K562 (cell line): ENCODE data around the gene IFI16. TPM values are rescaled to one million over a fixed set of nuclear protein-coding genes. Genes with fewer than 3 reads are reported as not detected.

Source experiments
- BMI1 ChIP-seq: fragments of 150-350 bp; IDR thresholded peaks from 2 replicates; pipeline ENCODE4 v1.6.1; 2014; ENCODE audit warnings: low read length
- CBFA2T2 ChIP-seq: fragments of 450-650 bp; conservative IDR thresholded peaks from 2 replicates; pipeline ENCODE4 v1.6.1; 2017; ENCODE audit warnings: mild to moderate bottlenecking
- CREM ChIP-seq: IDR thresholded peaks from 2 replicates; pipeline ENCODE4 v1.6.1; 2014; ENCODE audit warnings: antibody characterized with exemption, low read depth
- EZH2 ChIP-seq: IDR thresholded peaks from 2 replicates; pipeline ENCODE4 v1.6.1; 2012; ENCODE audit warnings: low read depth, mild to moderate bottlenecking, inconsistent platforms, low read length, borderline replicate concordance
- GABPA ChIP-seq: fragments of 200-800 bp; sonication (Bioruptor generic); conservative IDR thresholded peaks from 2 replicates; pipeline ENCODE4 v1.6.1; 2016; ENCODE audit warnings: low read depth, missing genetic modification characterization, missing compliant biosample characterization
- IRF9 ChIP-seq: fragments of 450-650 bp; IDR thresholded peaks from 2 replicates; pipeline ENCODE4 v1.6.1; 2016; ENCODE audit warnings: missing biosample characterization, missing genetic modification characterization
- KLF1 ChIP-seq: fragments of 450-650 bp; IDR thresholded peaks from 2 replicates; pipeline ENCODE4 v1.6.1; 2016; ENCODE audit warnings: missing genetic modification characterization, missing compliant biosample characterization
- MAZ ChIP-seq, 2 experiments: fragments of 450-650 bp in 1 of 2; sonication (generic) in 1 of 2; formaldehyde crosslinking; IDR thresholded peaks in 1 of 2; conservative IDR thresholded peaks in 1 of 2; 2 replicates each; pipeline versions ENCODE4 v1.4.0 to v1.5.0; 2020; ENCODE audit warnings: mild to moderate bottlenecking in 1 of 2, missing genetic modification reagents in 1 of 2
- MBD2 ChIP-seq: sonication (generic); IDR thresholded peaks from 2 replicates; pipeline ENCODE4 v1.6.1; 2016; ENCODE audit warnings: low read depth, borderline replicate concordance
- MXI1 ChIP-seq: IDR thresholded peaks from 2 replicates; pipeline ENCODE4 v1.6.1; 2011; ENCODE audit warnings: low read depth, mild to moderate bottlenecking, improper control_type of control experiment, low read length
- PHB2 ChIP-seq: fragments of 450-650 bp; IDR thresholded peaks from 2 replicates; pipeline ENCODE4 v1.6.1; 2017; ENCODE audit warnings: low read depth
- RAD51 ChIP-seq: fragments of 450-650 bp; IDR thresholded peaks from 2 replicates; pipeline ENCODE4 v1.7.1; 2016; ENCODE audit warnings: low read depth, mild to moderate bottlenecking, borderline replicate concordance
- RBFOX2 ChIP-seq: fragments of 200-400 bp; formaldehyde crosslinking; IDR thresholded peaks from 2 replicates; pipeline ENCODE4 v1.6.1; 2017; ENCODE audit warnings: low read depth, mild to moderate bottlenecking, low read length, moderate library complexity
- SMC3 ChIP-seq: conservative IDR thresholded peaks from 2 replicates; pipeline ENCODE4 v1.6.1; 2011; ENCODE audit warnings: low read depth, low read length, improper control_type of control experiment; ENCODE audit not compliant: insufficient read depth
- TAF15 ChIP-seq: fragments of 200-400 bp; formaldehyde crosslinking; IDR thresholded peaks from 2 replicates; pipeline ENCODE4 v1.6.1; 2017; ENCODE audit warnings: mild to moderate bottlenecking, low read depth, low read length, moderate library complexity
- TEAD4 ChIP-seq, 2 experiments: sonication (generic) in 1 of 2; formaldehyde crosslinking in 1 of 2; IDR thresholded peaks; 2 replicates each; pipeline versions ENCODE4 v1.6.1 to v1.8.0; 2012 to 2022; ENCODE audit warnings: borderline replicate concordance in 1 of 2, inconsistent platforms in 1 of 2, low read length in 1 of 2, mild to moderate bottlenecking in 1 of 2, missing genetic modification reagents in 1 of 2
- TFE3 ChIP-seq: fragments of 450-650 bp; formaldehyde crosslinking; IDR thresholded peaks from 2 replicates; pipeline ENCODE4 v1.4.0; 2020; ENCODE audit warnings: mild to moderate bottlenecking, mixed read lengths
- ZBTB12 ChIP-seq: fragments of 250-450 bp; sonication (Bioruptor Pico); IDR thresholded peaks from 2 replicates; pipeline ENCODE4 v1.4.0; 2020
- ZEB2 ChIP-seq: fragments of 450-650 bp; IDR thresholded peaks from 2 replicates; pipeline ENCODE4 v1.6.1; 2016
- ZNF124 ChIP-seq: sonication (generic); formaldehyde crosslinking; IDR thresholded peaks from 2 replicates; pipeline ENCODE4 v1.8.1; 2022; ENCODE audit warnings: missing genetic modification reagents
- ZNF175 ChIP-seq: fragments of 200-800 bp; sonication (Bioruptor generic); IDR thresholded peaks from 2 replicates; pipeline ENCODE4 v1.6.1; 2016; ENCODE audit warnings: low read depth, mild to moderate bottlenecking, missing genetic modification characterization, missing compliant biosample characterization
- ZNF395 ChIP-seq: fragments of 200-800 bp; sonication (Bioruptor generic); IDR thresholded peaks from 2 replicates; pipeline ENCODE4 v1.6.1; 2017; ENCODE audit warnings: missing genetic modification characterization, missing compliant biosample characterization
- ZNF507 ChIP-seq: conservative IDR thresholded peaks from 2 replicates; pipeline ENCODE4 v1.6.1; 2017; ENCODE audit warnings: missing genetic modification characterization, missing compliant biosample characterization
- ZNF668 ChIP-seq: fragments of 250-450 bp; sonication (Bioruptor Pico); IDR thresholded peaks from 2 replicates; pipeline ENCODE4 v1.8.0; 2022; ENCODE audit warnings: mild to moderate bottlenecking, inconsistent platforms
- ZNF707 ChIP-seq: fragments of 250-450 bp; sonication (Bioruptor Pico); conservative IDR thresholded peaks from 2 replicates; pipeline ENCODE4 v1.8.0; 2022; ENCODE audit warnings: inconsistent platforms, mild to moderate bottlenecking, moderate library complexity
- ZNF764 ChIP-seq: fragments of 250-450 bp; sonication (Bioruptor Pico); IDR thresholded peaks from 2 replicates; pipeline ENCODE4 v1.4.0; 2020; ENCODE audit warnings: low read depth, mild to moderate bottlenecking, moderate library complexity
- polyA plus RNA-seq, 8 experiments: library from polyadenylated mRNA; depleted of rRNA in 4 of 8; stranded (reverse) in 5 of 8; unstranded in 3 of 8; fragments of >200 nt; fragmentation: Nextera tagmentation in 2 of 8; fragmentation: Illumina TruSeq in 1 of 8; extraction: Ambion mirVana in 2 of 8; extraction: Trizol in 1 of 8; gene quantifications; 2 replicates each; pipeline versions ENCODE4 v1.2.1 to v1.2.3, GENCODE V29; 2011 to 2014; ENCODE audit warnings: inconsistent platforms in 1 of 8, missing spikeins in 1 of 8
- total RNA-seq, 7 experiments: library from RNA; depleted of rRNA in 6 of 7; stranded (reverse); fragments of >200 nt in 6 of 7; fragmentation: Illumina TruSeq in 2 of 7; extraction: Trizol in 2 of 7; gene quantifications; 2 replicates each; pipeline versions ENCODE4 v1.2.1 to v1.2.3, GENCODE V29; 2011 to 2021; ENCODE audit warnings: low replicate concordance in 1 of 7

IFI16 gene
- total and polyA plus RNA-seq, 9 of the 15 experiments (the other 6 are each of a cell fraction or from before 2014, with no cell fraction given): 0.70 to 2.8 (median 1.6) TPM

GRCh38 chr1:159005676-159006075, 4.0 kb upstream of the IFI16 start (continued):
- 0 out of 2 replicates have a peak, but pooled peaks have one; percentile 10 for TF ChIP-seq GABPA (tag)
- no peak for TF ChIP-seq ZEB2
- TF ChIP-seq MBD2: no peak
- TF ChIP-seq EZH2: no peak
- TF ChIP-seq ZNF507 (tag): no peak
- no peak for TF ChIP-seq TAF15
- no peak for TF ChIP-seq TFE3
- TF ChIP-seq RBFOX2: no peak
- no peak for TF ChIP-seq CBFA2T2
- no peak for TF ChIP-seq MXI1
- no peak for TF ChIP-seq ZNF175
- TF ChIP-seq IRF9 (tag): no peak
- no peak for TF ChIP-seq TEAD4 (IDR thresholded peaks at IDR 0.05; ENCODE audit: low read length)
- no peak for TF ChIP-seq TEAD4 (CRISPR knock-in tag; IDR thresholded peaks at IDR 0.05; ENCODE audit: borderline replicate concordance)
- TF ChIP-seq ZNF764 (CRISPR knock-in tag): no peak
- TF ChIP-seq ZNF395 (CRISPR knock-in tag): peak; percentile 6; the same call in 1 of the 2 replicates
- TF ChIP-seq ZNF707 (CRISPR knock-in tag): no peak
- TF ChIP-seq KLF1 (tag): no peak
- no peak for TF ChIP-seq MAZ (CRISPR knock-in tag; conservative IDR thresholded peaks at IDR 0.05 in 1 of 2, IDR thresholded peaks at IDR 0.05 in 1 of 2)
- no peak for TF ChIP-seq ZBTB12 (CRISPR knock-in tag)
- no peak for TF ChIP-seq PHB2
- no peak for TF ChIP-seq ZNF124 (CRISPR knock-in tag)
- TF ChIP-seq CREM: no peak
- TF ChIP-seq ZNF668 (CRISPR knock-in tag): no peak
- no peak for TF ChIP-seq RAD51
- TF ChIP-seq BMI1: no peak
- TF ChIP-seq SMC3: no peak
